GM06990 (cell line): ENCODE results near the gene NDST3.

Source experiments
- DNase-seq: peaks from one replicate; pipeline ENCODE4 v3.0.0-alpha.2; 2011; ENCODE audit not compliant: insufficient read length; ENCODE audit errors: extremely low read depth
- H3K27me3 ChIP-seq: replicated peaks from 2 replicates; pipeline ENCODE4 v1.6.0; 2011; ENCODE audit warnings: low read length; ENCODE audit not compliant: control insufficient read depth, insufficient read depth
- H3K36me3 ChIP-seq: 2 replicates; pipeline ENCODE4 v1.5.1; 2011; ENCODE audit warnings: low read length; ENCODE audit not compliant: control insufficient read depth, insufficient read depth
- H3K4me3 ChIP-seq: replicated peaks from 2 replicates; pipeline ENCODE4 v1.5.1; 2011; ENCODE audit warnings: low read depth, mild to moderate bottlenecking, control low read depth, low read length
- TF ChIP-seq, protein P1 (sequence below): IDR thresholded peaks from 2 replicates; pipeline ENCODE4 v1.5.1; 2011; ENCODE audit warnings: low read length, control low read depth, mild to moderate bottlenecking, inconsistent platforms; ENCODE audit not compliant: insufficient read depth, poor library complexity, severe bottlenecking

Gene NDST3

DNA sequence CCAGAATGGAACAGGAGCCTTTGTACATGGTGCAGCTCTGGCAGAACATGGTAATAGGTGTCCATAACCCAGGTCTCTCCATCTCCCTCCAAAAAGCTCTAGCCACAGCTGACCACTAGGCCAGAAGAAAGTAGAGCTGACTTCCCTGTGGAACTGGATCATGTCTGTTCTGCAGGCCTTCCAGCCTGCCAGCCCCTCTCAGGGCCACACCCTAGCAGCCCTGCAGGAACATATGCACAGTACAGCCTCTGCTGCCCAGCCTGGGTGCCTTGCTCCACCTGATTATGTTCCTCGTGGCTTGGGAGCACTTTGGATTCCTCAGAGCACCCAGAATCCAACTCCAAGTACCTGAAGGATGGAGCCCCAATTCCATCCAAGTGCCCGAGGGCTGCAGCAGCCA is 12.0 kb downstream of the NDST3 start:
- TF ChIP-seq, protein P1, sequence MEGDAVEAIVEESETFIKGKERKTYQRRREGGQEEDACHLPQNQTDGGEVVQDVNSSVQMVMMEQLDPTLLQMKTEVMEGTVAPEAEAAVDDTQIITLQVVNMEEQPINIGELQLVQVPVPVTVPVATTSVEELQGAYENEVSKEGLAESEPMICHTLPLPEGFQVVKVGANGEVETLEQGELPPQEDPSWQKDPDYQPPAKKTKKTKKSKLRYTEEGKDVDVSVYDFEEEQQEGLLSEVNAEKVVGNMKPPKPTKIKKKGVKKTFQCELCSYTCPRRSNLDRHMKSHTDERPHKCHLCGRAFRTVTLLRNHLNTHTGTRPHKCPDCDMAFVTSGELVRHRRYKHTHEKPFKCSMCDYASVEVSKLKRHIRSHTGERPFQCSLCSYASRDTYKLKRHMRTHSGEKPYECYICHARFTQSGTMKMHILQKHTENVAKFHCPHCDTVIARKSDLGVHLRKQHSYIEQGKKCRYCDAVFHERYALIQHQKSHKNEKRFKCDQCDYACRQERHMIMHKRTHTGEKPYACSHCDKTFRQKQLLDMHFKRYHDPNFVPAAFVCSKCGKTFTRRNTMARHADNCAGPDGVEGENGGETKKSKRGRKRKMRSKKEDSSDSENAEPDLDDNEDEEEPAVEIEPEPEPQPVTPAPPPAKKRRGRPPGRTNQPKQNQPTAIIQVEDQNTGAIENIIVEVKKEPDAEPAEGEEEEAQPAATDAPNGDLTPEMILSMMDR, result no peak
- Histone ChIP-seq H3K4me3 (no peak overlapping the region), H3K36me3 (no peaks in the 10 kb centered on the region), H3K27me3 (no peaks in the 10 kb centered on the region)
- no peak for DNase-seq

GRCh38 chr4:118047043-118047442 is 12.8 kb downstream of the NDST3 start:
- DNase-seq, result no peak
- H3K27me3 ChIP-seq, result no peaks in the 10 kb centered on the region
- TF ChIP-seq, protein P1, result no peak

DNA sequence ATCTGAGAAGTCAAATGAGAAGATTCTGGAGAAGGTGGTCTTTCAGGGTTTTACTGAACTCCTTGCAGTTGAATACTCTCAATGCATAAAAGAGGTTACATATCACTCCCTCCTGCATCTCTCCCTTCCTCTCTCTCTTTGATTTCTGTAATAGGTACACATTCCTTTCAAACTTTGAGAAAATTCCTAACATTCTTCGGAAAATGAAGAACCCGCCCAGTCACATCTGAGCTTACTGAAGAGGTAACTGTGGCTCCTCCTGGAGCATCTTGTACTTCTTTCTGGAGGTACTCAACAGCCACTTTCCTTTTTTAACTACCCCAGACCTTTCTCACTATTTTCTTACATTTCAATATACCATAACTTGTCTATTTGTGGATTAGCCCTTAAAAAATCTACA is 24.7 kb downstream of the NDST3 start:
- TF ChIP-seq, protein P1, result no peak
- no peaks in the 10 kb centered on the region for H3K27me3 ChIP-seq
- no peak for DNase-seq
- no peak overlapping the region for H3K4me3 ChIP-seq
- H3K36me3 ChIP-seq, result no peaks in the 10 kb centered on the region

More at GRCh38 chr4:118047043-118047442, 12.8 kb downstream of the NDST3 start:
- Histone ChIP-seq H3K36me3 (no peaks in the 10 kb centered on the region), H3K4me3 (no peak overlapping the region)

DNA sequence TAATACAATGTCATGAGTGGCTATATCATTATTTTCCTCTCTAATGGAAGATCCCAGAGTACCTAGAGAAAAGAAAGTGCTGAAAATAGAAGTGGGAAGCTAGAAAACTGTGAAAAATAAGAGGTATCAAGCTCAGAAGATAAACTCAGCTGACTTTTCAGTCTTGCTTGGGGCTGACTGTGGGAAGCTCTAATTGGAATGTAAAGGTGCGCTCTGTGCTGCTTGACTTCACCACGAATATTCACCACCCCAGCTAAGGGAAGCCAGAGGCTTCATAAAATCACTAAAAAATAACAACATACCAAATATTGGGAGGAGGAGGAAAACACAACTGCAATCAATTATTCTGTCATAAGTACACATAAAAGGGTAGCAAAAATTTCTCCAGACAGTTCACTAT is 25.1 kb downstream of the NDST3 start:
- H3K27me3 ChIP-seq, result no peaks in the 10 kb centered on the region
- H3K36me3 ChIP-seq, result no peaks in the 10 kb centered on the region
- no peak overlapping the region for H3K4me3 ChIP-seq
- DNase-seq, result no peak
- TF ChIP-seq, protein P1, result no peak

DNA sequence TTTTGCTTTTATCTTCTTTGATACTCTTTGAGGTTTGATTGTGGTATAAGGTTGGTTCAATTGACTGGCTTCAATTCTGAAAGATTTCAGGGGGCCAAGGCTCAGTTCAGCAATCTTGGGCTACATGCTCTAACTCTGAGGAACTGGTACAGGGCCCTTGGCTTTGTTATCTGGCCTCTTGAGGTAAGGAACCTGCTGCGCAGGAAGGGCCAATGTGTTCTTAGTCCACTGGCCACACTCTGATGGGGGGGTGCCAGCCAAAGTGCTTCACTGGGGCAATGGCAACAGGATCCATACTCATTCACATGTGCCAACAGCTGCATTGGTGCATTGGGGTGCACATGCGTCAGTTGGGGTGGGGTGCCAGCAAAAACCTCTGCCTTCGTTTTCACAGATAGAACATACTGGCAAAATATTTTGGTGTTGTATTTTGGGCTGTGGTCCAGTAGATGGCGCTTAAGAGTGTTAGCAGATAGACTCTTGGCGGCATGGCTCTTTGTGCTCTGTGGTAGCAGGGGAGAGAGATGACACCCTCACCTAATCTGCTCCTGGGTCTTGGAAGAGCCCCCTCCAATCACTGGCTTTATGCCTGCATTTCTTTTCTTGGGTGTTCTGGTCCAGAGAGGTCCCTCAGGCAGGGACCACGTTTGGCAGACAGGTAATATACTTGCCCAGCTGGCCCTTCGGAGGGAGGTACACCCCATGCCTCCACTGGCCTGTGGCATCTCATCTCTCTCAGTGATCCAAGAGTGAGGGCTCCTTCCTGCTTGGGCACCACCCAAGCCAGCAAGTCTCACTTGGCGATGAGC is 42.9 kb downstream of the NDST3 start:
- Histone ChIP-seq H3K27me3 (no peaks in the 10 kb centered on the region), H3K36me3 (no peaks in the 10 kb centered on the region), H3K4me3 (no peak overlapping the region)
- DNase-seq, result no peak
- TF ChIP-seq, protein P1, result peak; percentile 73
